Suprapubic skin (tissue), 4 donors: ENCODE results near the gene MED29.

ENCODE experiments used
- EP300 ChIP-seq: sonication (generic); formaldehyde crosslinking; IDR thresholded peaks from one replicate; pipeline ENCODE4 v1.6.1; 2017; ENCODE audit warnings: antibody characterized with exemption
- POLR2A ChIP-seq, 2 donors: fragments of 450-650 bp; IDR thresholded peaks; one replicate each; pipeline ENCODE4 v1.6.1; 2017; ENCODE audit warnings: antibody characterized with exemption in 2 of 2, mild to moderate bottlenecking in 2 of 2, moderate library complexity in 2 of 2
- POLR2AphosphoS5 ChIP-seq, 3 donors: sonication (generic); formaldehyde crosslinking; IDR thresholded peaks; one replicate each; pipeline ENCODE4 v1.6.1; 2017; ENCODE audit warnings: antibody characterized with exemption in 3 of 3
- TF ChIP-seq, protein P1 (sequence below), 2 donors: fragments of 200-600 bp in 1 of 2; fragments of 450-650 bp in 1 of 2; sonication (generic) in 1 of 2; IDR thresholded peaks; one replicate each; pipeline ENCODE4 v1.5.1; 2016 to 2019; ENCODE audit warnings: antibody characterized with exemption in 2 of 2, mild to moderate bottlenecking in 1 of 2, moderate library complexity in 1 of 2

DNA sequence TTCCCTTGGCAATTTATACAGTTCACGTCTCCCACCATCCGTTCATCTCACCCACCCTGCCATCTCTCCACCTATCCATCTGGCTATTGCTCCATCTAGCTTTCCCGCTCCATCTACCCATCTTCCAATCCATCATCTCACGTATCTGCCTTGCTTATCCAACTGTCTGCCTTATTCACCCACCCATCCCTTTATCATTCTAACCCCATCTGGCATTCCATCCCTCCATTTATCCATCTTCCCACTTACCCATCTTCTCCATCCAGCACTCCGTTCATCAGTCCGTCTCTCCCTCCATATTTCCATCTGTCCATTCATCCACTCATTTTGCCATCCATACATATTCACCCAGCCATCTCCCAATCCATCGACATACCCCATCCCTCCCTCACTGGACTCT is 34.6 kb downstream of the MED29 start:
- TF ChIP-seq, protein P1, sequence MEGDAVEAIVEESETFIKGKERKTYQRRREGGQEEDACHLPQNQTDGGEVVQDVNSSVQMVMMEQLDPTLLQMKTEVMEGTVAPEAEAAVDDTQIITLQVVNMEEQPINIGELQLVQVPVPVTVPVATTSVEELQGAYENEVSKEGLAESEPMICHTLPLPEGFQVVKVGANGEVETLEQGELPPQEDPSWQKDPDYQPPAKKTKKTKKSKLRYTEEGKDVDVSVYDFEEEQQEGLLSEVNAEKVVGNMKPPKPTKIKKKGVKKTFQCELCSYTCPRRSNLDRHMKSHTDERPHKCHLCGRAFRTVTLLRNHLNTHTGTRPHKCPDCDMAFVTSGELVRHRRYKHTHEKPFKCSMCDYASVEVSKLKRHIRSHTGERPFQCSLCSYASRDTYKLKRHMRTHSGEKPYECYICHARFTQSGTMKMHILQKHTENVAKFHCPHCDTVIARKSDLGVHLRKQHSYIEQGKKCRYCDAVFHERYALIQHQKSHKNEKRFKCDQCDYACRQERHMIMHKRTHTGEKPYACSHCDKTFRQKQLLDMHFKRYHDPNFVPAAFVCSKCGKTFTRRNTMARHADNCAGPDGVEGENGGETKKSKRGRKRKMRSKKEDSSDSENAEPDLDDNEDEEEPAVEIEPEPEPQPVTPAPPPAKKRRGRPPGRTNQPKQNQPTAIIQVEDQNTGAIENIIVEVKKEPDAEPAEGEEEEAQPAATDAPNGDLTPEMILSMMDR (IDR thresholded peaks at IDR 0.05), result no peak
- TF ChIP-seq EP300, result no peak
- no peak for TF ChIP-seq POLR2A (IDR thresholded peaks at IDR 0.05)
- no peak for TF ChIP-seq POLR2AphosphoS5 (IDR thresholded peaks at IDR 0.05)
